Left cardiac atrium (tissue), 4 donors: ENCODE data around the gene UNK. TPM values are rescaled to one million over a fixed set of nuclear protein-coding genes. Genes with fewer than 3 reads are reported as not detected.
"Not testable (repeated sequence)": the region's sequence is repeated elsewhere in the genome, so short reads cannot be mapped to it uniquely, and the experiment has no call there.

Source experiments
- ATAC-seq, 2 donors: fragments of 200-7000 bp; cut with Tn5 transposase; one replicate each; pipeline ENCODE4 v1.9.1; 2020; ENCODE audit warnings: mild to moderate bottlenecking in 2 of 2, moderate library complexity in 2 of 2
- DNase-seq: peaks from one replicate; pipeline ENCODE4 v3.0.0-alpha.2; 2020
- intact Hi-C, 2 donors: fragments of 100-400 bp; cut with DNase I; formaldehyde crosslinking; loops; one replicate each; pipeline versions ENCODE4 v1.14.1 to v1.15.1; 2022 to 2023
- total RNA-seq, 2 donors: library from RNA; stranded (reverse); fragmentation: NEBNext Ultra II Directional; extraction: Animal tissue kit (Norgen Biotek cat#: 25700); gene quantifications; one replicate each; pipeline ENCODE4 v1.2.1, GENCODE V29; 2021
- donor health status: DM: no; HTN: yes; CAD: no.
- donor health status: DM: no; HTN: yes; CAD: no; lungs with severe emphysema.
- donor health status: DM: yes; HTN: yes; CAD: no.
- donor health status: Dilated cardiomyopathy.

Gene UNK
- total RNA-seq, 2 donors from 2014 or later = 15.8 to 17.8 TPM

- ATAC-seq (peak in 1 of 2 donors; percentile 24), DNase-seq (no peak)
- intact Hi-C loops = loop anchor here in 1 of 2 donors (2.0 kb wide), 1 partner anchor 69 kb away; the partner anchor contains the start of gene UNK
These were observed 69.6 kb downstream of the UNK start for GRCh38 chr17:75854101-75854748.

GRCh38 chr17:75854881-75855309, 70.3 kb downstream of the UNK start:
- ATAC-seq (peak; percentile 18 to 19), DNase-seq (peak; percentile 61)
- intact Hi-C loops = loop anchor here in 1 of 2 donors (2.0 kb wide), 1 partner anchor 70 kb away; the partner anchor contains the start of gene UNK

GRCh38 chr17:75855310-75856061, 70.9 kb downstream of the UNK start, which contains the start of gene WBP2:
Gene WBP2, minus strand, starts transcription at chr17:75855335. Its CDS starts 38 bp downstream, at chr17:75855297.
- peak; percentile 93 to 95 for ATAC-seq
- intact Hi-C loops = loop anchor here in 1 of 2 donors (2.0 kb wide), 1 partner anchor 71 kb away; the partner anchor contains the start of gene UNK

GRCh38 chr17:75856062-75856756, 71.6 kb downstream of the UNK start:
- intact Hi-C loops = no loop called here
- DNase-seq = no peak
- no peak for ATAC-seq

More at GRCh38 chr17:75855310-75856061, 70.9 kb downstream of the UNK start, which contains the start of gene WBP2:
- peak; percentile 99 for DNase-seq

- ATAC-seq, DNase-seq, intact Hi-C loops: not testable (repeated sequence)
These were observed 74.8 kb downstream of the UNK start for GRCh38 chr17:75859358-75859757.

GRCh38 chr17:75861927-75862317, 77.3 kb downstream of the UNK start:
- peak in 1 of 2 donors; percentile 17 for ATAC-seq
- DNase-seq = no peak
- intact Hi-C loops = no loop called here

- DNase-seq = peak; percentile 72
- intact Hi-C loops = no loop called here
- ATAC-seq = peak; percentile 79 to 90
These were observed 79.9 kb downstream of the UNK start for GRCh38 chr17:75864448-75864871.

GRCh38 chr17:75864887-75865286, 80.3 kb downstream of the UNK start:
- intact Hi-C loops, ATAC-seq, DNase-seq: not testable (repeated sequence)

- DNase-seq, ATAC-seq, intact Hi-C loops: not testable (repeated sequence)
These were observed 81.0 kb downstream of the UNK start for GRCh38 chr17:75865404-75866188.

- intact Hi-C loops, DNase-seq, ATAC-seq: not testable (repeated sequence)
These were observed 84.2 kb downstream of the UNK start for GRCh38 chr17:75868730-75869281.

- DNase-seq = peak; percentile 76
- peak; percentile 12 to 39 for ATAC-seq
- intact Hi-C loops = no loop called here
These were observed 84.9 kb downstream of the UNK start for GRCh38 chr17:75869282-75870141.

GRCh38 chr17:75870228-75870627, 85.6 kb downstream of the UNK start:
- ATAC-seq, intact Hi-C loops, DNase-seq: not testable (repeated sequence)

GRCh38 chr17:75872434-75873351, 88.1 kb downstream of the UNK start:
- peak; percentile 51 to 56 for ATAC-seq
- intact Hi-C loops = no loop called here

GRCh38 chr17:75873587-75874322, 89.1 kb downstream of the UNK start:
- peak; percentile 59 for DNase-seq
- no peak for ATAC-seq
- intact Hi-C loops = no loop called here

More at GRCh38 chr17:75872434-75873351, 88.1 kb downstream of the UNK start:
- peak; percentile 91 for DNase-seq
